Measurements from ENCODE around the gene NACC2. TPM values are rescaled to one million over a fixed set of nuclear protein-coding genes. Genes with fewer than 3 reads are reported as not detected.

Gene NACC2
- total RNA-seq, 1 donor from 2014 or later = 3.2 TPM

DNA sequence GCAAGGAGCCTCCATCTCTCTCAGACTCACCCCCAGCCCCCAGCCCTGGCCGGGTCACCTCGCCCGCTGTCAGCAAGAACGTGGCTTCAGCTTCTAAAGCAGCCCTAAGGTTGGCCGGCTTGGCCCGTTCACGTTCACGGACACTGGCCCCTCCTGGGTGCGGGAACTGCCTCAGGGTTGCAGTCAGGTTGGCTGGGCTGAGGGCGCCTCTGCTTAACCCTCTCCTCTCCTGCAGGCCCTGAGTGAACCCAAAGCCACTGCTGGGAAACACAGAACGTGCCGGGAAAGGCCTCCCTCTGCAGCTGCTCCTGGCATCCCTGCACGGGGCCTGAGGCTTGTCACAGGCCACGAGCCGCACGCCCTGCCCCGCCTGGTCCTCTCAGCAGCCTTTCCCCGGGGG lies 93.9 kb downstream of the NACC2 start:
- intact Hi-C loops (cut with micrococcal nuclease) = no loop called here

DNA sequence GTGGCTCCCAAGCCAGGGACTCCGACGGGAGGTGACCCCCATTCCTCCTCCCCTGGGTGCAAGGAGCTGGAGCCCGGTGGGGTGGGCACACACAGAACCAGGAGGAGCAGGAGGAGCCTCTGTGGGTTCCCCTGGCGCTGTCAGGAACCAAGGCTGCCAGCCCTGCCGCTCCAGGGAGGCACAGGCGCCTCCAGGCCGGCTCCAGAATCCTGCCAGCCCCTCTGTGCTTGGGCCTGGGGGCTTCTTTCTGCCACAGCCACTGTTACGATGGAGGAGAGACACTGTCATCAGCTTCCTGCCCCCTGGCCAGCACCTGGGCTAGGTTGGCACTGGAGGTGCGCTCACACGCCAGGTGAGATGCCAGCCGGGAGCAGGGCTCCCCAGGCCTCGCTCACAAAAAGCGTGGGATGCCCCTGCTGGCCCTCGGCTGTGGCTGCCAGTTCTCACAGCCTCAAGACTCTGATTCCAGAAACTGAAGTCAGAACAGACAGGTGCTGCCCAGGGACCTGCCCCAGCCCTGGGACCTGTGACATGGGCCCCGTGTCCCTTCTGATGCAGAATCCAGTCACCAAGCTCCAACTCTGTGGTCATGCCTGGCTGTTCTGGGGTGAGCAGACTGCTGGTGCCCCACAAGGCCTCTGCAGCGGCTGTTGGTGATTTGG lies 96.5 kb downstream of the NACC2 start:
- intact Hi-C loops (cut with micrococcal nuclease) = no loop called here

DNA sequence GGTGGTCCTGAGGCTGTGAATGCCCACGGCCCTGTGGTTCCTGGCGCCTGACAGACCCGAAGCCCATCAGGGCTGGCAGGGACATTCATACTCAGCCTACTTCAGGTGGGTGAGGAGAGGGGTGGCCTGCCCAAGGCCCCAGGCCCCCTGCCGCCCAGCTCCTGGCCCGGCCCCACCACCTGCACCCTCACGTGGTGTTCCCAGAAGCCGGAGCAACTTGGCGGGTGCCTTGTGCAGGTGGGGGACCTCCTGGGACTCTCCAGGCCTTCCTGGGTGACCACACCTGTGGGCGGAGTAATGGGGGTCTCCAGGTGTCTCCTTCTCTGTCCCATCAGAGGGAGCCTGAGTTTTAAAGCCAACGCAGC lies 97.1 kb downstream of the NACC2 start:
- intact Hi-C loops (cut with micrococcal nuclease) = no loop called here

DNA sequence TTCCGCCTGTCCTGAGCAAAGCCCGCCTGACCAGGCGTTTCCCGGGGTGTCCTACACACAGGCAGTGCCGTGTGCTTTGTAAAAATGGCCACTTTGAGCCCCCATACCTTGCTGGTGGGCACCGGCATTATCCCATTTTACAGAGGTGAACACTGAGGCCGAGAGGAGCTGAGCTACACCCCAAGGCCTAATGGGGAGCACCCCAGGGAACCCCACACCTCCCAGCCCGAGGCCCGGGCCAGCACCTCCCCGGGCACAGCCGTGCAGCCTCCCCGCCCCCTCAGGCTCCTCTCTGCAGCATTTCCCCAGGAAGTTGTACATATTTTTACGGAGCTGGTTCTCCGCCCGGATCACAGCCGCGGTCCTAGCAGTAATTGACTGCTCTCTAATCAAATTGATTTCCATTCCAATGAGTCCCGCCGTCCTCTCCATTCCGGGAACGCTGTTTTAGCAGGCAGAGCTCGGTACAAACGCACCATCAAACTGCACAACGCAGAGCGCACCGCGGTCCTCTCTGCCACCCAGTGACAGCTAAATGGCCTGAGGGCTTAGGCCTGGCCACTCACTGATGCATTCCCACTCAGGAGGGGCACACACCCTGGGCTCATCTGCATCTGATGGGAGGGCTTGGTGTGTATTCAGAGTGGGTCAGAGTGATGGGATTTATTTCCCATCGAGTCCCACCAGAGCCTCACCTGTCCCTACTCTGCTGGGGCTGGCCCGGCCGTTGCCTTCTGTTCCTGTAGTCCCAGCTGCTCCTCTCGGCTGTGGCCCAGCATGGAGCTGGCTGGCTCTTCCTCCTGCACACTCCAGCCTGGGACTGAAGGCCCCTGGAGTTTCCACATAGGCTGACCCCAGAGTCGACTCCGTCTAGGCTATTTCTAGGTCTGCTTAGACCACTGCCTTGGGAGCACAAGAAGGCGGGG lies 97.7 kb downstream of the NACC2 start:
- intact Hi-C loops (cut with micrococcal nuclease) = no loop called here

DNA sequence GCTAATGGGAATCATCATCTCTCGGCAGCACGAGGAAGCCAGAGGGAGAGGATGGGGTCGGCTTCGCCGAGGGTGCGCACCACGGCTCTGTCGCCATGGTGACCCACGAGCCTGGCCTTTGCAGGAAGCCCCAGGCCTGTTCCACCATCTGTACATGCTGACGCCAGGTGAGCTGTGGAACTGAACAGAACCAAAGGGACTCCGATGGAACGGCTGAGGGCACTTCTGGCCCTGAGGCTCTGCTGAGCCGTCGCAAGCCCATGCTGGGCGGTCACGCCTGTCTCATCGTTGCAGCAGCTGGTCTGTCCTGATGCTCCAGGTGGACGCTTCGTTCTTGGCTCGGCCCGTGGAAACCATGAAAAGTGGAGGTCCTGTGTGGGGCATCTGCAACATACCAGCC lies 99.3 kb downstream of the NACC2 start:
- intact Hi-C loops (cut with micrococcal nuclease) = no loop called here

DNA sequence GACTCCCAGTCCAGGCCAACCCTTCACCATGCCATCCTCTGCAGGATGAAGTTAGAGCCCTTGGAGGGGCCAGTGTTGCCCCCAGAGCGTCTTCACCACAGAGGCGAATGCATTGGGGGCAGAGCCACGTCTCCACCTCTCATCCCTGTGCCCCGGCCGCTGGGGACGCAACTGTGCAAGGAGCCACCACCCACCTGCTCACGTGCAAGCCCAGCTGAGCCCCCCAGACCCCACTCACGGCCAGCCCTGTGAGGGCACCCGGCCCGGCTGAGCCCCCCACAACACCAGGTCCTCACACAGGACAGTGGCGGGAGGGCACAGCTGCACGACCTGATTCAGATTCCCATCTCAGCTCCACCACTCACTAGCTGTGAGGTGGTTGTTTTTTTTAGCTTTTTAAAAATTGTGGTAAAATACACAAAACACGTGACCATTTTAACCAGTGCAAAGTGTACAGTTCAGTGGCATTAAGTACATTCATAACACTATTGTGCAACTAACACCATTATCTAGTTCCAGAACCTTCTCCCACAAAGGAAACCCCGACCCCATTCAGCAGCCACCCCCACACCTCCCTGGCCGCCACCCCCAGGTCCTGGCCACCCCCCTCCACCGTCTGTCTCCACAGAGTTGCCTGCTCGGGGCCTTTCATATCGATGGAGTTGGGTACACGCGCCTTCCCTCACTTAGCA lies 100.4 kb downstream of the NACC2 start:
- intact Hi-C loops (cut with micrococcal nuclease) = no loop called here

DNA sequence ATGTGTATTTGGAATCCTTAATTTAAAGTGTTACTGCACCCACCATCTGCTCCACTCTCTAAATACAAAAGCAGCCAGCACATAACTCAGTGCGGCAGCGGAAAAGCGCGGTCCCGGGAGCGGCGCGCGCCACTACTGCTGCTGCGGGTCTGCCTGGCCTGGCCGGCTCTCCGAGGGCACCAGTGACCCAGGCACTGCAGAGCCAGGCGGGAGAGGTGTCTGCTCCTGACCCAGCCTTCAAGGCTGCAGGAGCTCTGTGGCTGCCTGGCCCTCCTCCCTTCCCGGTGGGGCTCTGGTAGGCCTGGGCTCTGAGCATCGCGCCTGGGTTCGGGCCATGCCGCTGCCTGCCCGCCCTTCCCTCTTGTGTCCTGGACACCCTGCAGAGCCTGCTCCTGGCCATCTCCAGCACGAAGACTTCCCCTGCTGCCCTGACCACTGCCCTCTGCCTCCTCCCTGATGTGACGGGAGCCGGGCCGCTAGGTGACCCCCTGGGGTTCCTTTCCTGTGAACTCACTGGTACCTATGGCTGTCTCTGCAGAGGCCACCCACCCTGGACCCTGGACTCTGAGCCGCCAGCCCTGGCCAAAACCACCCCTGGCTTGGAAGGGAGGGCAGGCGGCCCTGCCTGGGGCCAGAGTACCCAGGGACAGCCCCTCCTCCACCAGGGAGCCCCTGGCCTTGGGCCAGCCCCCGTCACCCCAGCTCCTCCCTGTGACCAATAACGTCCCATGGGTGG lies 101.2 kb downstream of the NACC2 start:
- intact Hi-C loops (cut with micrococcal nuclease) = no loop called here

DNA sequence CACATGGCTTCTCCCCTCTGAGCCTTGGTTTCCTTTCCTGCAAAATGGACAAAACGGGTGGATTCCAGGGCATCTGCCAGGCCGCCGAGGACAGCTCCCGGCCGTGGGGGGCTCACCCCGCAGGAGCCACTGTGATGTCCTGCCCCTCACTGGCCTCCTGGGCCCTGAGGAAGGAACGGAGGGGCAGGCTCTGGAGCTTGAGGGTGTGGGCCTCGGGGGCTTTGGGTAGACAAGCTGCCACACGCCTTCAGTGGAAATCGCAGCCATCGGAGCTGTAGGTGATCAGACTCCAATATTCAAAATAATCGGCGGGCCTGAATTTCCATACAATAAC lies 101.7 kb downstream of the NACC2 start:
- intact Hi-C loops (cut with micrococcal nuclease) = no loop called here

DNA sequence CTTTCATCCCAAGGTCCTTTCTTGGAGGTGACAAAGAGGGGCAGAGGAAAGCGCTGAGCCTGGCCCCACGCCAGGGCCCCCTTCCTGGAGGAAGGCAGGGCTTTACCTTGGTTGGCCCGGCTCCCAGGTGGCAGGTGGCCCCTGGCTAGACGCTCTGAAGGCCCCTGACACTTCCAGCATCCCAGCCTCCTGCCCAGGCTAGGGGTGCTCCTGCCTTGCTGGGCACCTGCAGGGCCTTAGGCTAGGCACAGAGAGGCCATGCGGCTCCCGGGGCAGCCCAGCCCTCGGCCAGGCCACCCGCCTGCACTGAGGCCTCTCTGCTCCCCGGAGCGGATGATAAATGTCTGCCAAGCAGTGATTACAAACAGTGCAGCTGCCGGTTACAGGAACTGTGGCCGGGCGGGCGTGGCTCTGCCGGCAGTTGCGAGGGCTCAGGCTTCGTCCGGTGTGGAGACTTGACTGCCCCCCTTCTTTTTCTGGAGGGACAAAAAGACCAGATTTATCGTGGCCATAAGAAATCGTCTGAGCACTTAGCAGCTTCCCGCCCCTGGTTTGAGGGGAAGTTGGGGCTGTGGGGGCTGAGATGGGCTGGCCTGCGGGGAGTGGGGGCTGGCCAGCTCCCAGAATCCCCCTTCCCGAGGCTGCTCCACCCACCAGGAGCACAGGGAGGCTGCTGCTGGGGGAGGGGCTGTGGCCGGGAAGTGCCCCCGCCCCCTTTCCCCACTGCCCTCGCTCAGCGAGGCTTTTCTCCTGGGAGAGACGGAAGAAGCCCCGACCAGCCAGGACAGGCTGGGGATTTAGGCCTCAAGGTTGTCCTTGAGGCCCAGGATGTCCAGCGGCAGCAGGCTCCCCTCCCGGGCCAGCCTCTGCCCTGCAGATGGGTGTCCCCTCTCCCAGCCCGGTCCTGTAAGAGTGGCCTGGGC lies 102.3 kb downstream of the NACC2 start:
- intact Hi-C loops (cut with micrococcal nuclease) = no loop called here

DNA sequence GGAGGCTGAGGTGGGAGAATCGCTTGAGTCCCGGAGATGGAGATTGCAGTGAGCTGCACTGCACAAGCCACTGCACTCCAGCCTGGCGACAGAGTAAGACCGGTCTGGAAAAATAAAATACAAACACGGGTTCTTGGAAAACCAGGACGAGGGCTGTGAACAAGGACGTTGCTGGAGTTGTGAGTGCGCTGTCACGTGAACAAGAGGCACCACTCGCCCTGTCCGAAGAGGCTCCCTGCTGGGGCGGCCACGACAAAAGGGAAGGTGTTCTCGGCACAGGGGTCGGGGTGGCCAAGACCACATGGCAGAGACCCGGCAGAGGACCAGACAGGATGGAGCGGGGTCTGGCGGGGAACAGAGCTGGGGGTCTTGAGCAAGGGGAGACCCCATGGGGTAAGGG lies 103.3 kb downstream of the NACC2 start:
- intact Hi-C loops (cut with micrococcal nuclease) = no loop called here

DNA sequence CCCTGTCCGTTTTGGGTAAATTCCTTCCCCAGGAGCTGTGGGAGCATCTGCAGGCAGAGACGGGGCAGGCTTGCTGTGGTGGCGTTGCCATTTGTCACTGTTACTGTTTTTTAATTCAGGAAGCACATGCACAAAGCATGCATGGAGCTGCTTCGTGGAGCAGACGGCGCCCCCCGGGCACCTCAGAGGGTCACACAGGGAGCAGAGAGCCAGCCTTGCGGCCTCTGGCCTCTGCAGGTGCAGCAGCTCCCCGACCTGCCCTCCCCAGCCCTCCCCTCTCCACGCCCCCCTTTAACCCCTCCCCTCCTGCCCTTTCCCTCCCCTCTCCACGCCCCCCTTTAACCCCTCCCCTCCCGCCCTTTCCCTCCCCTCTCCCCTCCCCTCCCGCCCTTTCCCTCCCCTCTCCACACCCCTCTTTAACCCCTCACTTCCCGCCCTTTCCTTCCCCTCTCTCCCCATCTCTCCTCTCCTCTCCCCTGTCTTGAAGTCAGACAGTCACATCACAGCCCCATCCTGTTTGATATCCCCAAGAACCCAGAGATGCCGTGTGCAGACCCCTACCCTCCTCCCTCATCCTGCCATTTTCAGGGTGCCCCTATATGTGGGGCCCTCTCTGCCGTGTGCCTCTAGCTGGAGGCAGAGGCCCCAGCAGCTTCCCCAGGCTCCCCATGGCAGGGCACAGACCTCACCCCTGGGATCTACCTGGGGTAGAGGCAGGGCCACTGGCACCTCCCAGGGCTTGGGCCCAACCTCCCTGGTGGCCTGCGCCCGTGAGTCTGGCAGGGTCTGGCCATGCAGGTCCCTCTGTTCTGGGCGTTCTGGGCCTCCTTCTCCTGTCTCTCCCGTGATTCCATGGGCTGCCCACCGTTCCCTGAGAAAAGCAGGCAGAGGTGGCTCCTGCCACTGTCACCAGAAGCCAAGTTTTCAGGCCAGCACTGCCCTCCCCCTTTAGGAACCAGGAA lies 104.3 kb downstream of the NACC2 start:
- intact Hi-C loops (cut with micrococcal nuclease) = no loop called here

DNA sequence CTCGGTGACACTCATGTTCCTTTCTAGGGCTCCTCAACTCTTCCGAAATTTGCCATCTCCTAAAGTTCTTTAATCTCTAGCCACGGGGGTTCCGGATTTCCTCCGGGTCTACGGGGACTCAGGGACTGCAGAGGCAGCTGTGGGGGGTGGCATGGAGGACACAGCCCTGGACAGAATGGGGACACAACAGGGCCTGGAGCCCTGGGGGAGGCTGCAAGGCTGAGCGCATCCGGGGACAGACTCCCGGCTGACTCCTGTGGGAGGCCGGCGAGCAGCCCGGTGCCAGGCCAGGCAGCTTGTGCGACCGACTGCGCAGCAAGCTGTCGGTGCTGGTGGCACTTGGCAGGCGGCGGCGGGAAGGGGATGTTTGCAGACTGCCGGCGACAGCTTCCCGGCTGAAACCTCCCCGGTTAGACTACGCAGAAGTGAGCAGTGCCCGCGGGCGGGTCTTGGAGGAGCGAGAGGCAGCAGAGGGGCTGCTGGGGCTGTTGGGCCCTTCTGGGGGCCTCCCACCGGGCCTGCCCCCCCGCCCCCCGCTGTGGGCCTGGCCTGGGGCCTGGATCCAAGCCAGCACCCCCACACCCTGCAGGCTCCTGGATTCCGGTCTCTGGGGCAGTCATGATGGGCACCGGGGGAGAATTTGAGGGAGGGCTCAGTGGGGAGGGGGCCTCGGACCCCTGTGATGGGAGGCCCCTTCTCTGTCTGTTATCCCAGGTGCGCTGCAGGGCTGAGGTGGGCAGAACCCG lies 105.2 kb downstream of the NACC2 start:
- intact Hi-C loops (cut with micrococcal nuclease) = no loop called here

DNA sequence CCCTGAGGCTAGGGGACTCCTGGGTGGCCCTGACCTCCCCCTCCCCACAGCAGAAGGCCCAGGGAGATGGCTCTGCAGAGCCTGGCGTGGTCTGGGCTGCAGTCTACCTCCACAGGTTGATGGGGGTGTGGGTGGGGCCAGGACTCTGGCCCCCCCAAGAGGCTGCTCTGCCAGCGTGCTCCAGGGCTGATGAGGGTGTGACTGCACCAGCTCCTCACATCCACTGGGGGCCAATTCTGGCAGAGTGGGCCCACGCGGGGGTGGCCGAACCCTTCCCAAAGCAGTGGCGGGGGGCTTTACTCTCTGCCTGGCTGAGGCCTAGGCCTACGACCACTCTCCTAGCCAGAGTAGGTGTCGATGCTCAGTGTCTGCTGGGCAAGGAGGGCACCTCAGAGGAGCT lies 105.9 kb downstream of the NACC2 start:
- intact Hi-C loops (cut with micrococcal nuclease) = no loop called here

DNA sequence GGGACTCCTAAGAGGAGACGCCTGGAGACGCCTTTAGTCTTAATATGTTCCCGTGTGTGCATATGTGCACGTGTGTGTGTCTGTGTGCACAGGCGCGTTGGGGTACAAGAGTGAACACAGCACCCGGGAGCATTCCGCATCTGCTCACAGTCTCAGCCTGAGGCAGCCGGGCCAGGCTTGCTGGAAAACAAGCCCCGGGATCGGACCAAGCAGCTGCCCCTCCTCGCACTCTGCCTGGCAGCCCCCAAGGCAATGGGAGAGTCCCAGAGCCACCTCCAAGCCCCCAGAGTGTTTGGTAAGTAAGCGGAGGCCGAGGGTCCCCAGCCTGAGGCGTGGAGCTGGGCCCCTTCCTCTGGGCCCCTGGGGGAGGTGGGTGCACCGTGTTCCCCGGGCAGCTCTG lies 106.6 kb downstream of the NACC2 start:
- intact Hi-C loops (cut with micrococcal nuclease) = no loop called here

DNA sequence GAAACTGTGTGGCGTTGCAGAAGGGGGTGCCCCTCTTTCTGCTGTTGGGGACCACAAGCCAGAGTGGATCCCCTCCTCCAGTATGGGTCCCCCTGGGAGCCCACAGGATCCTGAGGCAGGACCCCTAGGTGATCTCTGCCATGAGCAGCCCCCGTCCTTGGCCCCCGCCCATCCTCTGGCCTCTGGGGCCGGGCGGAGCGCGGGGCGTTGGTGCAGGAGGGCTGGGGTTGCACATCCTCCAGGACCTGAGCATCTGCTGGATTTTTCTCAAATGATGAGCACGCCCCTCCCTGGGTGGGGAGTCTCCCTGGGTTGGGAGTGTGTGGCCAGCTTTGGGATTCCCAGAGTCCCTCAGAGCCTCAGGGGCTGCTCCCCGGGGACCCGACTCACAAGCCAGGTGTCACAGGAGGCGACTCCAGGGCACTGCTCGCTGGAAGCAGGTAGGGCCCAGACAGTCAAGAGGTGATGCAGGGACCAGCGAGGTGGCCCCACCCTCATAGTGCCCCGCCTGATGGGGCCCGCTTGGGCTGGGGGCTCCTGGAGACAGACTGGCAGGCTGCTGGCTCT lies 107.2 kb downstream of the NACC2 start:
- intact Hi-C loops (cut with micrococcal nuclease) = no loop called here

DNA sequence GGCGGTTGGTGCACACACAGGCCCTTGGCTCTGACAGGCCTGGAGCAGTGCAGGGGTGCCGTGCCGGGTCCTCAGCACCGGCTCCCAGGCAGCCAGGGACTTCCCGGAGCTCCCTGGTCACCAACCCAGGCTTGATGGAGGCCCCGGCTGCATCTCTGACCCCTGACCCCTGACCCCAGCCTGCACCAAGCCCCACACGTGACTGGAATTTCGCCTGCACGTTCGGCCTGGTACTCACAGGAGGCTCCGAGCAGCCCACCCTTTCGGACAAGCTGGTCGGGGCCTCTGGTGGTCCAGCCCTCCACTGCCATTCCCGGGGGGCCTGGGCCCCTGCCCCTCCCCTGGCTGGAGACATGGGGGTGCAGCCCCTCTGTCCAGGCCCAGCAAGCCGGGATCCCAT lies 108.5 kb downstream of the NACC2 start:
- intact Hi-C loops (cut with micrococcal nuclease) = no loop called here

DNA sequence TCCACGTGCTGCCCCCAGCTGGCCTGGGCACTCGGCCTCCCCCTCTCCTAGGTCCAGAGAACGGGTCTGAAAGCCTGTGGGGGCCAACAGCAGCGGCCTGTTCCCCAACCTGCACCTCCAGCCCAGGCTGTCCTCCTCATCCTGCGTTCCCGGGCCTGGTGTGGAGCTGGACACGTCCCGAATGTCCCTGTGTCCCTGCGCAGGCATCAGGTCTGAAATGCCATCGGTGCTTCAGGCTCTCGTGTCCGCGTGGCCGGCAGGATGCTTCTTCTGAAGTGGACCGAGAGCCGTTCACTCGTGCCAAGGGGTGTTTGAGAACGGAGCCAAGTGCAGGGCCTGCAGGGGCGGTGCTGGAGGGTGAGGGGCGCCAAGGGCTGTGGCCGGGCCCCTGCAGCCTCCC lies 109.2 kb downstream of the NACC2 start:
- intact Hi-C loops (cut with micrococcal nuclease) = no loop called here

DNA sequence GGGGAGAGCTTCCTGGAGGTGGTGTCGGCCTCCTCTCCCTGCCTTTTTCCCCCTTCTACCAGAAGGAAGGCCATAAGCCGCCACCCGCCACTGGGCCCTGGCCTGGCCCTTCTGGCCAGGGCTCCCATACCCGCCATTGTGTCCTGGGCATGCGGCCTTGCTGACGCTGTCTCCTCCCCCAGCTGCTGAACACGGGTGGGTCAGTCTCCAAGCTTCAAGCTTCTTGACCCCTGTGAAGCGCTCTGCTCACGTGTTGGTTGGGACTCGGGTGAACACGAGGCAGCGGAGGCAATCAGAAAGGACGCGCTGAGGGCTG lies 109.7 kb downstream of the NACC2 start:
- intact Hi-C loops (cut with micrococcal nuclease) = no loop called here

All from T-helper 2 cell treated with Interferon-gamma antibody and Interleukin-4, amounts not matched to agents 100 ng/mL and 5 ng/mL, for 36 hours (primary cell).